RWPE2 (cell line): ENCODE measurements around the gene TMEM107.
A peak's percentile ranks its signal among the peaks of the same experiment; 100 is the strongest.

Source experiments
- ATAC-seq: fragments of 200-7000 bp; cut with Tn5 transposase; 3 replicates; pipeline ENCODE4 v1.9.1; 2021; ENCODE audit warnings: low read depth
- DNase-seq: peaks from one replicate; pipeline ENCODE4 v3.0.0-alpha.2; 2020; ENCODE audit warnings: low spot score
- H3K27ac ChIP-seq: fragments of 450-650 bp; 2 replicates; pipeline ENCODE4 v1.5.1; 2017; ENCODE audit warnings: mild to moderate bottlenecking; ENCODE audit not compliant: poor library complexity, severe bottlenecking
- H3K27me3 ChIP-seq: fragments of 250-450 bp; sonication (Bioruptor Pico); 2 replicates; pipeline ENCODE4 v1.5.1; 2021; ENCODE audit warnings: mild to moderate bottlenecking, moderate library complexity; ENCODE audit not compliant: insufficient read depth, poor library complexity, severe bottlenecking
- H3K36me3 ChIP-seq: fragments of 250-450 bp; sonication (Bioruptor Pico); 2 replicates; pipeline ENCODE4 v1.5.1; 2020; ENCODE audit warnings: low read depth, mild to moderate bottlenecking, moderate library complexity
- H3K4me1 ChIP-seq: fragments of 250-450 bp; sonication (Bioruptor Pico); 2 replicates; pipeline ENCODE4 v1.5.1; 2021; ENCODE audit warnings: mild to moderate bottlenecking, moderate library complexity; ENCODE audit not compliant: insufficient read depth, poor library complexity, severe bottlenecking
- H3K4me3 ChIP-seq: fragments of 250-450 bp; sonication (Bioruptor Pico); 2 replicates; pipeline ENCODE4 v1.5.1; 2021; ENCODE audit warnings: mild to moderate bottlenecking, moderate library complexity; ENCODE audit not compliant: severe bottlenecking
- H3K9me3 ChIP-seq: fragments of 250-450 bp; sonication (Bioruptor Pico); 2 replicates; pipeline ENCODE4 v1.5.1; 2021; ENCODE audit warnings: mild to moderate bottlenecking, moderate library complexity; ENCODE audit not compliant: severe bottlenecking
- CTCF ChIP-seq: fragments of 450-650 bp; IDR thresholded peaks from one replicate; pipeline ENCODE4 v1.5.1; 2017; ENCODE audit warnings: mild to moderate bottlenecking, moderate library complexity; ENCODE audit not compliant: poor library complexity, severe bottlenecking

The TMEM107 gene

GRCh38 chr17:8141741-8142140, 34.4 kb downstream of the TMEM107 start:
- H3K4me3 ChIP-seq: no peak overlapping the region
- peaks cover 2% of the 10 kb centered on the region for H3K4me1 ChIP-seq
- no peak for DNase-seq
- ATAC-seq: no peak
- no peaks in the 10 kb centered on the region for H3K9me3 ChIP-seq
- H3K27me3 ChIP-seq: no peaks in the 10 kb centered on the region
- TF ChIP-seq CTCF: no peak
- no peak overlapping the region for H3K27ac ChIP-seq
- H3K36me3 ChIP-seq: peaks cover 71% of the 10 kb centered on the region

GRCh38 chr17:8141045-8141444, 35.1 kb downstream of the TMEM107 start:
- Histone ChIP-seq H3K4me1 (peaks cover 2% of the 10 kb centered on the region), H3K36me3 (peaks cover 64% of the 10 kb centered on the region), H3K4me3 (no peak overlapping the region), H3K27me3 (no peaks in the 10 kb centered on the region), H3K9me3 (no peaks in the 10 kb centered on the region), H3K27ac (peak overlapping the region; percentile 66)
- no peak for TF ChIP-seq CTCF
- ATAC-seq (no peak), DNase-seq (no peak)

- ATAC-seq (no peak), DNase-seq (no peak)
- H3K4me1 ChIP-seq: peaks cover 2% of the 10 kb centered on the region
- peak overlapping the region; percentile 66 for H3K27ac ChIP-seq
- no peak for TF ChIP-seq CTCF
- H3K36me3 ChIP-seq: peaks cover 57% of the 10 kb centered on the region
- H3K27me3 ChIP-seq: no peaks in the 10 kb centered on the region
- no peaks in the 10 kb centered on the region for H3K9me3 ChIP-seq
- H3K4me3 ChIP-seq: no peak overlapping the region
Observed at GRCh38 chr17:8140065-8141029, 35.8 kb downstream of the TMEM107 start.

GRCh38 chr17:8138672-8139371, 37.4 kb downstream of the TMEM107 start:
- Histone ChIP-seq H3K4me3 (peak overlapping the region; percentile 30), H3K9me3 (no peaks in the 10 kb centered on the region), H3K36me3 (peaks cover 42% of the 10 kb centered on the region), H3K27ac (peak overlapping the region; percentile 66), H3K4me1 (peaks cover 2% of the 10 kb centered on the region), H3K27me3 (no peaks in the 10 kb centered on the region)
- ATAC-seq (peak; percentile 85), DNase-seq (peak; percentile 91)
- peak; percentile 96 for TF ChIP-seq CTCF
